Fibroblast of lung (primary cell): Measurements from ENCODE around the gene SLC9A8.

Source experiments
- EZH2 ChIP-seq: IDR thresholded peaks from 2 replicates; pipeline ENCODE4 v1.5.1; 2012; ENCODE audit warnings: low read length, control low read depth, mild to moderate bottlenecking; ENCODE audit errors: missing control alignments
- TF ChIP-seq, protein P1 (sequence below), 2 donors: IDR thresholded peaks in 1 of 2; conservative IDR thresholded peaks in 1 of 2; 1 replicate in 1 of 2; 2 replicates in 1 of 2; pipeline ENCODE4 v1.5.1; 2011 to 2012; ENCODE audit warnings: low read length in 2 of 2, control low read depth in 1 of 2, inconsistent platforms in 1 of 2, low read depth in 1 of 2, mild to moderate bottlenecking in 1 of 2

DNA sequence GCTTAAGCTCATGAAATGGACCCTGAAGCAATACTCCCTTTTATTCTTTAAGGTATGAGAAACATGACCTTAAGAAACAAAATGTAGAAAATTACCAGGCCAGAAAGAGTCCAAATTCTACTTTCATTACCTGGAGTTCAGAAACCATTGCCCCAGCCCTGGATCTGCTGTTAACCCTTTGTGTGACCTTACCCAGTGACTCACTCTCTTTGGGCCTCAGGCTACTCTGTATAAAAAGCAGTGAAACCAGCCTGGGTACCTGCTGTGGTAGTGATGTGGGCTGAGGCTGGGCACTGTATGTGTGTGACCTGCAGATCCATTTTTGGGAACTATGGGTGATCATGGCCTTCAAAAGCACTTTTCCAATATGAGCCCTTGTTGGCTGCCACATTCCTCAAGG is 47.2 kb downstream of the SLC9A8 start:
- TF ChIP-seq, protein P1, sequence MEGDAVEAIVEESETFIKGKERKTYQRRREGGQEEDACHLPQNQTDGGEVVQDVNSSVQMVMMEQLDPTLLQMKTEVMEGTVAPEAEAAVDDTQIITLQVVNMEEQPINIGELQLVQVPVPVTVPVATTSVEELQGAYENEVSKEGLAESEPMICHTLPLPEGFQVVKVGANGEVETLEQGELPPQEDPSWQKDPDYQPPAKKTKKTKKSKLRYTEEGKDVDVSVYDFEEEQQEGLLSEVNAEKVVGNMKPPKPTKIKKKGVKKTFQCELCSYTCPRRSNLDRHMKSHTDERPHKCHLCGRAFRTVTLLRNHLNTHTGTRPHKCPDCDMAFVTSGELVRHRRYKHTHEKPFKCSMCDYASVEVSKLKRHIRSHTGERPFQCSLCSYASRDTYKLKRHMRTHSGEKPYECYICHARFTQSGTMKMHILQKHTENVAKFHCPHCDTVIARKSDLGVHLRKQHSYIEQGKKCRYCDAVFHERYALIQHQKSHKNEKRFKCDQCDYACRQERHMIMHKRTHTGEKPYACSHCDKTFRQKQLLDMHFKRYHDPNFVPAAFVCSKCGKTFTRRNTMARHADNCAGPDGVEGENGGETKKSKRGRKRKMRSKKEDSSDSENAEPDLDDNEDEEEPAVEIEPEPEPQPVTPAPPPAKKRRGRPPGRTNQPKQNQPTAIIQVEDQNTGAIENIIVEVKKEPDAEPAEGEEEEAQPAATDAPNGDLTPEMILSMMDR (conservative IDR thresholded peaks at IDR 0.05 in 1 of 2, IDR thresholded peaks at IDR 0.05 in 1 of 2; ENCODE audit: low read depth in 1 of 2, low read length in 2 of 2) = no peak
- TF ChIP-seq EZH2 = no peak
